Measurements from ENCODE around the gene MPP3. TPM values are rescaled to one million over a fixed set of nuclear protein-coding genes. Genes with fewer than 3 reads are reported as not detected.

The MPP3 gene
- total and polyA plus RNA-seq, 4 donors: 15.9 to 41.5 (median 31.2) TPM

DNA sequence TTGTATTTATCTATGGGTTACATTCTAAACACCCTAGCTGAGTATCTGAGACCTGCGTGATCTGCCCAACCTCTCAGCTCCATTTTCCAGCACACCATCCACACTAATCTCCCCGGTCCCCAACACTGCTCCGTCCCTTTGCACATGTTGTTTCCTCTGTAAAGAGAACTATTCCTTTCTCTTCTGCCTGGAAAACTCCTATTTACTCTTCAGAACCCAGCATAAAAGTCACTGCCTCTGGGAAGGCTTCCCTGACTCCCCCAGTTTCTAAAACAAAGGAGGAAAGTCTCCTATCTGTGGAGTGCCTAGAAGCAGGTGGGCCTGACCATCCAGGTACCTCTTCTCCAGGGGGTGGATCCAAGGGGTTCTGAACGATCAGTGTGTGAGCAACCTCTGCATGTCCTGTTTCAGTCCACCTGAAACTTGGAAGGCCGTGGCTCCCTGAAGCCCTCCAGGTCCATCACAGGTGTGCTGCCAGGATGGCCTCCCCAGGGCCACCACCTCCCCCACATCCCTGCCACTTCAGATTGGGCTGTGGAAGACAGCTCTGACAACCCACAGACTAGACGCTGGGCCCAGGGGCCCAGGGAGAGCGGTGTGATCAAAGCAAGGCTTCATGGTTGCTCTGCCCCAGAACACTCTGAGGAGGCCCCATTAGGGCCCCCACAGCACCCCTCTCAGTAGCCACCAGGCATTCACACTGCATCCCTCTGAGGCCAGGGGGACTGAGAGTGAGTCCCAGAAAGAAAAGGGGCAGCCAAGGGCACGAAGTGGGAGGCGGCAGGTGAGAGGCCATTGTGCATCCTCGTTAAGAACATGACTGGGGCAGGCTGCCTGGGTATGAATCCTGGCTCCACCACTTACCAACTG, 20.3 kb downstream of the MPP3 start:
- whole genome bisulfite sequencing (ENCODE audit: insufficient coverage): 89% methylated on average over 10 of the region's 10 CpGs
- H3K27ac ChIP-seq (ENCODE audit: low read depth, low read length): no peak overlapping the region
- H3K4me1 ChIP-seq (ENCODE audit: control insufficient read depth, insufficient read depth, low read length): no peaks in the 10 kb centered on the region
- H3K4me3 ChIP-seq (ENCODE audit: low read depth, low read length): no peak overlapping the region
- no peaks in the 10 kb centered on the region for H3K27me3 ChIP-seq (ENCODE audit: control insufficient read depth, insufficient read depth, low read length)
- DNase-seq (ENCODE audit: low read depth in 4 of 6, low spot score in 6 of 6): no peak
- H3K36me3 ChIP-seq (ENCODE audit: control insufficient read depth, insufficient read depth, low read length): peaks cover 53% of the 10 kb centered on the region
- no peaks in the 10 kb centered on the region for H3K9me3 ChIP-seq (ENCODE audit: control insufficient read depth, insufficient read depth, low read length)

DNA sequence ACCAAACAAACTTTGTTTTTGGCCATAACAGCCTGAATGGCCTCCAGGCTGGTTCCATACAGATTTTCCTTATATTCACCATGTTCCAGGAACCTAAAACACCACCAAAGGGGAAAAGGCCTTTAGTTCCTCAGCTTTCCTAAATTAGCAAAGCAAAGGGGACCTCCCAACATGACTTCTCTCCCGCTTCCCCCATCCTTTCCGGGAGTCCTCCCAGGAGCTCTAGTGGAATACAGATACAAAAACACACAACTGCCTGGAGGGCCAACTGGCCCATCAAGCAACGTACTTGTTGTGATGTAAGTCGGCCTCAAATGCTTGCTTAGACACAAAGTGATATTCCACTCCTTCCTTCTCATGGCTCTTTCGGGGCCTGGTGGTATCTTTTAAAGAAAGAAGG, 22.1 kb downstream of the MPP3 start:
- Histone ChIP-seq H3K4me3 (ENCODE audit: low read depth, low read length) (no peak overlapping the region), H3K27ac (ENCODE audit: low read depth, low read length) (no peak overlapping the region), H3K36me3 (ENCODE audit: control insufficient read depth, insufficient read depth, low read length) (peaks cover 44% of the 10 kb centered on the region), H3K27me3 (ENCODE audit: control insufficient read depth, insufficient read depth, low read length) (no peaks in the 10 kb centered on the region), H3K4me1 (ENCODE audit: control insufficient read depth, insufficient read depth, low read length) (no peaks in the 10 kb centered on the region), H3K9me3 (ENCODE audit: control insufficient read depth, insufficient read depth, low read length) (no peaks in the 10 kb centered on the region)
- no peak for DNase-seq (ENCODE audit: low read depth in 4 of 6, low spot score in 6 of 6)
- 82% methylated on average over 2 of the region's 5 CpGs for WGBS (ENCODE audit: insufficient coverage)

DNA sequence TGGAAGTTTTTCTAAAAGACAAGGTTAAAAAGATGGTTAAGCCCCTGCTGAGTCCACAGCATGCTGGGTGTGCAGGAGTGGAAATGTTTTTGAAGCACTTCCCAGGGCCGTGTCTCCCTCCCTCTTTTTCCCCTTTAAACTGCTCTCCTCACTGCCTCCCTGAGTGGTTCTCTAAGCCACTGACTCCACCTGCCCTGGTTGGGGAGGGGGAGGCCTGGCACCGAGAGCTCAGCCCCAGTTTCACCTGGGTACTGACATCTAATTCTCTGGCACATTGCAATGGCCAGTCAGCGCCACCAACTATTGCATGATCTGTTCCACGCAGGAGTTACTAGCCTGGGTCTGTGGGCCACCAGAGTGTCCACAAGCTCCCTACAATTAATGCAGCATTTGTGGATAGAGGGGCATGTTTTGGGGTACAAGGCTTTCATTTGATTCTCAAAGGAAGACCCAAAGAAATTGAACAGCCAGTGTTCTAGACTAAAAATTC, 22.7 kb downstream of the MPP3 start:
- 77% methylated on average over 4 of the region's 4 CpGs for WGBS (ENCODE audit: insufficient coverage)
- Histone ChIP-seq H3K4me1 (ENCODE audit: control insufficient read depth, insufficient read depth, low read length) (no peaks in the 10 kb centered on the region), H3K27me3 (ENCODE audit: control insufficient read depth, insufficient read depth, low read length) (no peaks in the 10 kb centered on the region), H3K4me3 (ENCODE audit: low read depth, low read length) (no peak overlapping the region), H3K36me3 (ENCODE audit: control insufficient read depth, insufficient read depth, low read length) (peaks cover 40% of the 10 kb centered on the region), H3K9me3 (ENCODE audit: control insufficient read depth, insufficient read depth, low read length) (no peaks in the 10 kb centered on the region), H3K27ac (ENCODE audit: low read depth, low read length) (no peak overlapping the region)
- DNase-seq (ENCODE audit: low read depth in 4 of 6, low spot score in 6 of 6): no peak

DNA sequence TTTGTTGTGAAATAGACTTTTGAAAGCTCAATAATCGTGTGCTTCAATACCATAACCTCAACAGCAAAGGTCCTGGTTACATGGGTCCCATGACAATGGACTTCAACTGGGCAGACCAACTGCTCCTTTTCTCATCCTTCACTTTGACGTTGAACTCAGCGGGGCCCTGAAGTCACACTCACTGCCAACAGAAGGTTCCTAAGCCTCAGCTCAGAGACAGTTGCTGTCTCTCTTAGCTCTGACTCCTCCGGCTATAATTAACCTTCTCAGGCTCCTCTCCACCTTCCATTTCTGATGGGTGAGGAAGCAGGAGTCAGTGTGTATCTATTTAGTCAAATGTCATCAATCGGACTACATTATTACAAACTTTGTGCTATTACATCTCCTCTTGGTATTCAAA, 23.8 kb downstream of the MPP3 start:
- WGBS (ENCODE audit: insufficient coverage): 70% methylated on average over 2 of the region's 5 CpGs
- no peaks in the 10 kb centered on the region for H3K4me1 ChIP-seq (ENCODE audit: control insufficient read depth, insufficient read depth, low read length)
- no peak overlapping the region for H3K27ac ChIP-seq (ENCODE audit: low read depth, low read length)
- no peaks in the 10 kb centered on the region for H3K27me3 ChIP-seq (ENCODE audit: control insufficient read depth, insufficient read depth, low read length)
- H3K4me3 ChIP-seq (ENCODE audit: low read depth, low read length): no peak overlapping the region
- peaks cover 40% of the 10 kb centered on the region for H3K36me3 ChIP-seq (ENCODE audit: control insufficient read depth, insufficient read depth, low read length)
- no peaks in the 10 kb centered on the region for H3K9me3 ChIP-seq (ENCODE audit: control insufficient read depth, insufficient read depth, low read length)
- DNase-seq (ENCODE audit: low read depth in 4 of 6, low spot score in 6 of 6): no peak

DNA sequence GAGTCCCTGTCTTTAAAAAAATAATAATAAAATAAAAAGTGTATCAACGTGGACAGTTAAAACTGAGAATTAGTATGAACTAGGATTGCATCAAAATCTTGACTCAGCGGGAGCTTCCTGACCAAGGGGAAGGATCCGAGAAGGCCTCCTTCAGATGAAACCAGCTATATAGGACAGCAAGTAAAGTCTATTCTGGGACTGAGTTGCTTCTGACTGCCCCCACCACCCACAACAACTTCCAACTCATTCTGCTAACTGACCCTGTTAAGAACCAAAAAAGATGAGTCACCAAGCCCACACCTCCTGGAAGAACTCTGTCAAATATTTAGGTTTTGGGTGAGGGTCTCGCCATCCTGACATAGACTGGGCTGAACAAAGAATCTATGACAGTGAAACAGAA, 24.9 kb downstream of the MPP3 start:
- no peak for DNase-seq (ENCODE audit: low read depth in 4 of 6, low spot score in 6 of 6)
- Histone ChIP-seq H3K27ac (ENCODE audit: low read depth, low read length) (no peak overlapping the region), H3K9me3 (ENCODE audit: control insufficient read depth, insufficient read depth, low read length) (no peaks in the 10 kb centered on the region), H3K4me1 (ENCODE audit: control insufficient read depth, insufficient read depth, low read length) (no peaks in the 10 kb centered on the region), H3K4me3 (ENCODE audit: low read depth, low read length) (no peak overlapping the region), H3K27me3 (ENCODE audit: control insufficient read depth, insufficient read depth, low read length) (no peaks in the 10 kb centered on the region), H3K36me3 (ENCODE audit: control insufficient read depth, insufficient read depth, low read length) (peaks cover 29% of the 10 kb centered on the region)
- 100% methylated on average over 1 of the region's 4 CpGs for WGBS (ENCODE audit: insufficient coverage)

DNA sequence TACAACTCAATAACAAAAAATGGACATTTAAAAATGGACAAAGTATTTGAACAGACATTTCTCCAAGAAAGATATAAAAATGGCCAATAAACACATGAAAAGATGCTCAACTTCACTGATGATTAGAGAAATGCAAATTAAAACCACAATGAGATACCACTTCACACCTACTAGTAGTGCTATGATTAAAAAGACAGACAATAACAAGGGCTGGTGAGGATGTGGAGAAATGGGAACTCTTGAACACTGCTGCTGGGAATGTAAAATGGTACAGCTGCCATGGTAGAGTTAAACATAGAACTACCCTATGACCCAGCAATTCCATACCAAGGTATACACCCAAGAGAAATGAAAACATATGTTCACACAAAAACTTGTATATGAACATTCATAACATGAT, 27.8 kb downstream of the MPP3 start:
- Histone ChIP-seq H3K9me3 (ENCODE audit: control insufficient read depth, insufficient read depth, low read length) (no peaks in the 10 kb centered on the region), H3K4me1 (ENCODE audit: control insufficient read depth, insufficient read depth, low read length) (no peaks in the 10 kb centered on the region), H3K36me3 (ENCODE audit: control insufficient read depth, insufficient read depth, low read length) (peaks cover 16% of the 10 kb centered on the region), H3K27ac (ENCODE audit: low read depth, low read length) (no peak overlapping the region), H3K27me3 (ENCODE audit: control insufficient read depth, insufficient read depth, low read length) (no peaks in the 10 kb centered on the region), H3K4me3 (ENCODE audit: low read depth, low read length) (no peak overlapping the region)
- DNase-seq (ENCODE audit: low read depth in 4 of 6, low spot score in 6 of 6): no peak

DNA sequence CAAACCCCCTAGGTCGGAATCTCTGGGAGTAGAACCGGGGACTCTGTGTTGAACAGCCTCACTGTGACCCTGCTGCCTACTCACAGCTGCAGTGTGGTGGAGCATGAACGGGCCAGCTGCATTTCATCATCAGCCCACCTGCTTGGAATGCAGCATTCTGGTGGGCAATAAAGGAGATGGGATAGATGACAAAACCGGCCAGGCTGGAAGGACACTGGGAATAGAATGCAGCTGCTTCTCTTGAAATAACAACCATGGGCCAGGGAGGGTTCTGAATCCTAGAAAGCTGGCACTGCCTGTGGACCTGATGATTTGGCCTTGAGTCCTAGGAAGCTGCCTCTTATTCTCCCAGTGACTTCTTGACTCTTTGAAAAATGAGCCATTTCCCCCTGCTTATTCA, 29.2 kb downstream of the MPP3 start:
- H3K36me3 ChIP-seq (ENCODE audit: control insufficient read depth, insufficient read depth, low read length): peaks cover 13% of the 10 kb centered on the region
- no peaks in the 10 kb centered on the region for H3K27me3 ChIP-seq (ENCODE audit: control insufficient read depth, insufficient read depth, low read length)
- no peak overlapping the region for H3K27ac ChIP-seq (ENCODE audit: low read depth, low read length)
- H3K9me3 ChIP-seq (ENCODE audit: control insufficient read depth, insufficient read depth, low read length): no peaks in the 10 kb centered on the region
- WGBS (ENCODE audit: insufficient coverage): 25% methylated on average over 1 of the region's 4 CpGs
- peak in 1 of 6 donors; percentile 57 for DNase-seq (ENCODE audit: low read depth in 4 of 6, low spot score in 6 of 6)
- no peak overlapping the region for H3K4me3 ChIP-seq (ENCODE audit: low read depth, low read length)
- H3K4me1 ChIP-seq (ENCODE audit: control insufficient read depth, insufficient read depth, low read length): no peaks in the 10 kb centered on the region

DNA sequence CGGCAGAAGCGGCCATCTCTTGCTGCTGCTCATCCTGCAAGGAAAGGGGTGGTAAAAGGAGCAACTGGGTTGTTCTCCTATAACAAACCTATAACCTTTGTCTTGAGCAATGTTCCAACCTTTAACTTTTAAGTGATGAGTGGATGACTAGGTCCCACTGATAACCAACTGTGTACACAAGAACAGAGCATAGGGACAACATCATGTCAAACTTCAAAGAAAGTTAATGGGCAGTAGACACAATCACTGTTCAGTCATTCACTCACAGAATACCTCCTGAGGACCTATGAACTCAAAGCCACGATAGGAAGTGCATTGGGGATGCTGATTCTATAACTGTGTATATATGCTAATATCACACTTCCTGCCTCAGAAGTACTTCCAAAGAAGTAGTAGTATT, 31.1 kb downstream of the MPP3 start:
- H3K4me1 ChIP-seq (ENCODE audit: control insufficient read depth, insufficient read depth, low read length): no peaks in the 10 kb centered on the region
- WGBS (ENCODE audit: insufficient coverage): no CpG with 5 or more reads among the region's 3 CpGs
- H3K9me3 ChIP-seq (ENCODE audit: control insufficient read depth, insufficient read depth, low read length): no peaks in the 10 kb centered on the region
- H3K27ac ChIP-seq (ENCODE audit: low read depth, low read length): no peak overlapping the region
- no peak for DNase-seq (ENCODE audit: low read depth in 4 of 6, low spot score in 6 of 6)
- H3K4me3 ChIP-seq (ENCODE audit: low read depth, low read length): no peak overlapping the region
- peaks cover 4% of the 10 kb centered on the region for H3K36me3 ChIP-seq (ENCODE audit: control insufficient read depth, insufficient read depth, low read length)
- H3K27me3 ChIP-seq (ENCODE audit: control insufficient read depth, insufficient read depth, low read length): no peaks in the 10 kb centered on the region

DNA sequence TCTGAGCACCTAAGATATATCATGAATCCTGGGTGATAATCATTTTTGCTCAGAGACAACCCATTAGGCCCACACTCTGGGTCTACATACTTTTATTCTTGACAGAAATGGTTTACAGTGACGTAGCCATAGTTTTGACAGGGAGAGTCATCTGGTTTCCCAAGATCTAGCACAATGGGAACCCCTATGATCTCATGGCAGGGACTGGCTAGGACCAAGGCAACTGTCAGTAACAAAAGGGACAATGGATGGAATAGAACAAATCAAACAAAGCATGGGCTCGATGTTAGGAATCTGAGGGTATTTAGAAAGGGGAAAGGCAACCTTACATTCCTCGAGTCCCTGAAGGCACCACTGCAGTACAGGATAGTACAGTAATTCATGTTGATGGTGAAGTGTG, 32.2 kb downstream of the MPP3 start:
- WGBS (ENCODE audit: insufficient coverage): 100% methylated on average over 1 of the region's 3 CpGs
- H3K27ac ChIP-seq (ENCODE audit: low read depth, low read length): no peak overlapping the region
- peaks cover 2% of the 10 kb centered on the region for H3K36me3 ChIP-seq (ENCODE audit: control insufficient read depth, insufficient read depth, low read length)
- no peaks in the 10 kb centered on the region for H3K27me3 ChIP-seq (ENCODE audit: control insufficient read depth, insufficient read depth, low read length)
- no peak overlapping the region for H3K4me3 ChIP-seq (ENCODE audit: low read depth, low read length)
- H3K9me3 ChIP-seq (ENCODE audit: control insufficient read depth, insufficient read depth, low read length): no peaks in the 10 kb centered on the region
- no peaks in the 10 kb centered on the region for H3K4me1 ChIP-seq (ENCODE audit: control insufficient read depth, insufficient read depth, low read length)
- no peak for DNase-seq (ENCODE audit: low read depth in 4 of 6, low spot score in 6 of 6)

DNA sequence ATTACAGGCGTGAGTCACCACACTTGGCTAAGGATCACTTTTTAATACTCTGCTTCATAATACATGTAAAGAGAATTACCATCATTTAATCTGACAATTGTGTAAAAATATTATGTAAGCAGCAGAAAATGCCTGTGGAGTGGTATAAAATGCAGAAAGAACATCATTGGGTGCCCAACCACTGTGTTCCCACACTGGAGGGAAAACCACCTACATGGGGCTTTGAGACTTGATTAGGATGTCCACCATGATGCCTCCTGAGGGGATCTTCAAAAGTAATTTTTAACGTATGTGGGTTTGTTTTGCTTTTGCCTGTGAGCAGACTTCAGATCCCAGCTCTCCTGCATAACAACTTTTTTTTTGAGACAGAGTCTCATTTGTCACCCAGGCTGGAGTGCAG, 33.9 kb downstream of the MPP3 start:
- H3K9me3 ChIP-seq (ENCODE audit: control insufficient read depth, insufficient read depth, low read length): no peaks in the 10 kb centered on the region
- no peak for DNase-seq (ENCODE audit: low read depth in 4 of 6, low spot score in 6 of 6)
- no peak overlapping the region for H3K4me3 ChIP-seq (ENCODE audit: low read depth, low read length)
- no peaks in the 10 kb centered on the region for H3K4me1 ChIP-seq (ENCODE audit: control insufficient read depth, insufficient read depth, low read length)
- H3K36me3 ChIP-seq (ENCODE audit: control insufficient read depth, insufficient read depth, low read length): no peaks in the 10 kb centered on the region
- no peak overlapping the region for H3K27ac ChIP-seq (ENCODE audit: low read depth, low read length)
- no peaks in the 10 kb centered on the region for H3K27me3 ChIP-seq (ENCODE audit: control insufficient read depth, insufficient read depth, low read length)
- WGBS (ENCODE audit: insufficient coverage): no CpG with 5 or more reads among the region's 2 CpGs
